ENCODE measurements around the gene EHBP1.

Gene EHBP1

GRCh38 chr2:62908145-62908544 lies 202.6 kb downstream of the EHBP1 start:
- DNase-seq (ENCODE audit: low spot score): no peak
- in situ Hi-C loops (cut with MboI; ENCODE audit: low sequenced_read_pairs, unreplicated experiment): no loop called here
- no peak for TF ChIP-seq CTCF (IDR thresholded peaks at IDR 0.05; ENCODE audit: borderline replicate concordance, control extremely low read depth, extremely low read depth, insufficient read depth, missing control alignments)

- DNase-seq (ENCODE audit: low spot score): no peak
- in situ Hi-C loops (cut with MboI; ENCODE audit: low sequenced_read_pairs, unreplicated experiment): no loop called here
- TF ChIP-seq CTCF (IDR thresholded peaks at IDR 0.05; ENCODE audit: borderline replicate concordance, control extremely low read depth, extremely low read depth, insufficient read depth, missing control alignments): no peak
Observed at GRCh38 chr2:62913311-62913710, 207.8 kb downstream of the EHBP1 start.

GRCh38 chr2:62919041-62919440 lies 213.5 kb downstream of the EHBP1 start:
- in situ Hi-C loops (cut with MboI; ENCODE audit: low sequenced_read_pairs, unreplicated experiment): no loop called here
- TF ChIP-seq CTCF (IDR thresholded peaks at IDR 0.05; ENCODE audit: borderline replicate concordance, control extremely low read depth, extremely low read depth, insufficient read depth, missing control alignments): no peak
- DNase-seq (ENCODE audit: low spot score): no peak

GRCh38 chr2:62920070-62920469 lies 214.6 kb downstream of the EHBP1 start:
- in situ Hi-C loops (cut with MboI; ENCODE audit: low sequenced_read_pairs, unreplicated experiment): no loop called here
- no peak for DNase-seq (ENCODE audit: low spot score)
- no peak for TF ChIP-seq CTCF (IDR thresholded peaks at IDR 0.05; ENCODE audit: borderline replicate concordance, control extremely low read depth, extremely low read depth, insufficient read depth, missing control alignments)

GRCh38 chr2:62923242-62923641 lies 217.7 kb downstream of the EHBP1 start:
- TF ChIP-seq CTCF (IDR thresholded peaks at IDR 0.05; ENCODE audit: borderline replicate concordance, control extremely low read depth, extremely low read depth, insufficient read depth, missing control alignments): no peak
- in situ Hi-C loops (cut with MboI; ENCODE audit: low sequenced_read_pairs, unreplicated experiment): no loop called here
- DNase-seq (ENCODE audit: low spot score): no peak

- TF ChIP-seq CTCF (IDR thresholded peaks at IDR 0.05; ENCODE audit: borderline replicate concordance, control extremely low read depth, extremely low read depth, insufficient read depth, missing control alignments): no peak
- no peak for DNase-seq (ENCODE audit: low spot score)
- in situ Hi-C loops (cut with MboI; ENCODE audit: low sequenced_read_pairs, unreplicated experiment): no loop called here
Observed at GRCh38 chr2:62923881-62924280, 218.4 kb downstream of the EHBP1 start.

- no peak for TF ChIP-seq CTCF (IDR thresholded peaks at IDR 0.05; ENCODE audit: borderline replicate concordance, control extremely low read depth, extremely low read depth, insufficient read depth, missing control alignments)
- DNase-seq (ENCODE audit: low spot score): no peak
- in situ Hi-C loops (cut with MboI; ENCODE audit: low sequenced_read_pairs, unreplicated experiment): no loop called here
Observed at GRCh38 chr2:62928015-62928414, 222.5 kb downstream of the EHBP1 start.

Measured in GM13976 (cell line).